ENCODE data around the gene IQCK. TPM values are rescaled to one million over a fixed set of nuclear protein-coding genes. Genes with fewer than 3 reads are reported as not detected.
"Not testable (repeated sequence)": the region's sequence is repeated elsewhere in the genome, so short reads cannot be mapped to it uniquely, and the experiment has no call there.

The IQCK gene
- total RNA-seq, 2 experiments from 2014 or later: 0.81 to 0.97 TPM

DNA sequence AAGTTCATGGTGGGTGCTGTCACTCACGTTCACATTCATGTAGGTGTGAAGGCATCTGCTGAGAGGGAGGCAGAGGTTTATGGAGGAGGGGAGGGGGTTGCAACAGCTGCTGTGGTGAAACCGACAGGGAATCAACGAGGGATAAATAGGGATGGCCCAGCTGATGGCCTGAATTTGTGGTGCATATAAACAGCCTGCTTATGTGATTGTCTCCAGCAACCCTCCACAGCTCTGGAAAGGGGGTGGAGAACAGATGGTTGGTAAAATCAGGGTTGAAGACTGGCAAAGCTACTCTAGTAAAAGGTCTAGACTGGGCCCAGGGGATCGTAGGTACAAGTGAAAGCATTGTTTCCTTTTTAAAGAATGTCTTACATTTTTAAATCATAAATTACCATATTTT lies 53.7 kb downstream of the IQCK start:
- ChIA-PET POLR2A (interaction anchor here (1.1 kb wide), 1 partner anchor 9 kb away, joined by 3 read pairs; no protein-coding TSS in a partner anchor), CTCF (no interaction called here)
- ATAC-seq (no peak), DNase-seq (no peak)
- Mint-ChIP-seq H3K4me1 (ENCODE audit: low read depth) (no peaks in the 10 kb centered on the region), H3K27me3 (ENCODE audit: low read depth) (no peaks in the 10 kb centered on the region), H3K9me3 (ENCODE audit: insufficient read depth) (no peaks in the 10 kb centered on the region), H3K27ac (no peak overlapping the region), H3K36me3 (ENCODE audit: low read depth) (no peaks in the 10 kb centered on the region), H3K4me3 (no peak overlapping the region)

DNA sequence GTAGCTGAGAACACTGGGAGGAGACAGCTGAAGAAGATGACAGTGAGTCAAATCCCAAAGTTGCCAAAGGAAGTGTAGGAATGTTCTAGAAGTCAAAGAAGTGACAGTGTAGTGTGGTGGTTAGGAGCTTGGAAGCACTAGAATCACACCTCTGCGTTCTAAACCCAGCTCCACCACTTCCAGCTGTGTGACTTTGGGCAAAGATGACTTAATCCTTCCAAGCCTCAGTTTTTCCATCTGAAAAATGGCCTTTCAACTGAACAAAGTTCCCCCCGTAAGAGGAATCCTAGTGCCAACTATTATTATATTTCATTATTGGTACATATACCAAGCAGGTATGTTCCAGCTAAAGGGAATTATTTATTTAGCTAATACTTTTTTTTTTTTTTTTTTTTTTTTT lies 56.0 kb downstream of the IQCK start:
- DNase-seq (no peak), ATAC-seq (no peak)
- ChIA-PET CTCF (no interaction called here), POLR2A (no interaction called here)
- Mint-ChIP-seq H3K4me1 (ENCODE audit: low read depth) (no peaks in the 10 kb centered on the region), H3K36me3 (ENCODE audit: low read depth) (no peaks in the 10 kb centered on the region), H3K4me3 (no peak overlapping the region), H3K9me3 (ENCODE audit: insufficient read depth) (no peaks in the 10 kb centered on the region), H3K27me3 (ENCODE audit: low read depth) (no peaks in the 10 kb centered on the region), H3K27ac (no peak overlapping the region)

DNA sequence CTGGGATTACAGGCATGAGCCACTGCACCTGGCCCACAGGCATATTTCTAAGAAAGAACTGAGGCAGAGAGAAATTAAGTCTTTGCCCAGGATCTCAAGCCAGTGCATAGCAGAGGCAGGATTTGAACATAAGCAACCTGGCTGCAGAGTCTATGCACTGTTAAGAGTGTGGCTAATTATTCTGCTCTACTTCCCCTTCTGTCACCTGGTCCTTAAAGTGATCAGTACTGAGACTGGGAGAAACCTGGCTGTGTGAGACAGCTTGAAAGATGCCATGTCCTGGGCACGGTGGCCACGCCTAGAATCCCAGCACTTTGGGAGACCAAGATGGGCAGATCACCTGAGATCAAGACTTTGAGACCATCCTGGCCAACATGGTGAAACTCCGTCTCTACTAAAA lies 58.1 kb downstream of the IQCK start:
- no peak overlapping the region for H3K4me3 Mint-ChIP-seq
- CTCF ChIA-PET: no interaction called here
- no peaks in the 10 kb centered on the region for H3K9me3 Mint-ChIP-seq (ENCODE audit: insufficient read depth)
- ATAC-seq: no peak
- DNase-seq: no peak
- POLR2A ChIA-PET: no interaction called here
- no peak overlapping the region for H3K27ac Mint-ChIP-seq
- no peaks in the 10 kb centered on the region for H3K36me3 Mint-ChIP-seq (ENCODE audit: low read depth)
- H3K4me1 Mint-ChIP-seq (ENCODE audit: low read depth): no peaks in the 10 kb centered on the region
- no peaks in the 10 kb centered on the region for H3K27me3 Mint-ChIP-seq (ENCODE audit: low read depth)

- DNase-seq: no peak
- Mint-ChIP-seq H3K4me1 (ENCODE audit: low read depth) (no peaks in the 10 kb centered on the region), H3K9me3 (ENCODE audit: insufficient read depth) (no peaks in the 10 kb centered on the region), H3K4me3 (no peak overlapping the region), H3K36me3 (ENCODE audit: low read depth) (no peaks in the 10 kb centered on the region), H3K27me3 (ENCODE audit: low read depth) (no peaks in the 10 kb centered on the region), H3K27ac (no peak overlapping the region)
- ChIA-PET CTCF (interaction anchor here (1.0 kb wide), 1 partner anchor 175 kb away, joined by 3 read pairs; no protein-coding TSS in a partner anchor), POLR2A (no interaction called here)
- ATAC-seq: no peak
Measured at GRCh38 chr16:19776565-19776964, 58.5 kb downstream of the IQCK start.

DNA sequence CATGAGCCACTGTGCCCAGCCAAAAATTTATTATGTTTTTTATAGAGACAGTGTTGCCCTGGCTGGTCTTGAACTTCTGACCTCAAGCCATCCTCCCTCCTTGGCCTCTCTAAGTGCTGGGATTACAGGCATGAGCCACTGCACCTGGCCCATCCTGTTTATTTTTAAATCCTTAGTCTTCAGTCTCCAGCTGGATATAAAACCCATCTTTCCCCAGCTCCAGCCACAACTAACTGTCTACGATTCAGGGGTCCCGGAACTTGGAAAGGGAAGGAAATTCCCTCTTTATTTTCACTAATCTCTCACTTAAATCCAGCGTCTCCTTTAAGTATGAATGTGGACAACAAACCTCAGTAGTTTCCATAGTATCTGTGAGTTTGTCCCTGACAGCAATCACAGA lies 62.2 kb downstream of the IQCK start:
- Mint-ChIP-seq H3K27ac (no peak overlapping the region), H3K27me3 (ENCODE audit: low read depth) (no peaks in the 10 kb centered on the region), H3K9me3 (ENCODE audit: insufficient read depth) (no peaks in the 10 kb centered on the region), H3K4me3 (no peak overlapping the region), H3K36me3 (ENCODE audit: low read depth) (no peaks in the 10 kb centered on the region), H3K4me1 (ENCODE audit: low read depth) (no peaks in the 10 kb centered on the region)
- POLR2A ChIA-PET: no interaction called here
- ATAC-seq: no peak
- CTCF ChIA-PET: no interaction called here
- no peak for DNase-seq

DNA sequence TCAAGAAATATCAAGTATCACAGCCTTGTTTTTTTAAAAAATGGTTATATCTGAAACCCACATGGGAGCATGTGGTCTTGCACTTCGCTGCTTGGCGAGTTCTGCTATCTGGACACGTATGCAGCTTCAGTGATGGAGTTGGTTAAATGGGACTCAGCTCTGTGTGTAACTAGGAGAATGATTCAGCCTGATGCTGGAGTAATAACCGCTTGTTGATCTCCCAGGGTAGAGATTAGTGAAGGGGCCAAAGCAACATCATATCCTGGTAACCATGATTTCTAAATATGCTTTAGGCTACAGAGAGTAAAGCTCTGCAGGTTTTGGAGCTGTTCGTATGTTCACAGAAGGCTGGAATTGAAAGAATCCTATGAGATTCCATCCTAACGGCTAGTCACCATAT lies 63.2 kb downstream of the IQCK start:
- no peaks in the 10 kb centered on the region for H3K9me3 Mint-ChIP-seq (ENCODE audit: insufficient read depth)
- CTCF ChIA-PET: no interaction called here

DNA sequence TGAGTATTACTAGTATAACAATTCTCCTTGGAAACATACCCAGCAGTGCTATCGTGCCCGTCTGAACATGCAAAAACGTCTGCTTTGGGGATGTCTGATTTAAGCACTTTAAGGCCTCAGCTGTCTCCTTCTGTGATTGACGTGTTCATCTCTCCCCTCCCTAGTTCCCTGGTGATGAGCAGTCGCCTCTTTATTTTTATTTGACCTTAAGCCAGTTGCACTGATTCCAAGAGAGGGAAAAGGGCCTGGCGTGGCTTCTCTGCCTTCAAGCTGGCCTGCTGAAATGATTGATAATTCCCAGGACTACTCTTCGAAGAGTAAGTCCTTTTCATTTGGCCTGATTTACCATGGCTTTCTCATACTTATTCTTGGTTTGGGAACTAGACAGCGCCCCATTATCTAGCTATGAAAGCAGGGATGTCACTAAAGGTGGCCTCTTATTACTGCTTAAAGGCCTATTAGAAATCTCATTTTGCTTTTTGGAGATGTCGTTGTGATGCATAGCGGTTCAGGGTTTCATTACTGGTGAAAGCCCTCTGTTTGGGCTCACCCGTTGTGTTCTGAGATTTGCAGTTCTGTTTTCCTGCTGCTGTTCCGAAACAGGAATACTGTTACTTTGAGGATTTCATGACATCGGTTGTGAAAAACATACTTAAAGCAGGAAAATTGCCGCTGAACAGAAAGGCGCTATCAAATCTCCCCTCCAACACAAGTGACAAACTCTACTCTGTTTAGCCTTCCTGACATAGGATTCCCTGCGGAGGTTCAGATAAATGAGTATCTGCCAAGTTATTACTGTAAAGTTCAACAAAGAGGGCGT lies 65.5 kb downstream of the IQCK start:
- POLR2A ChIA-PET: no interaction called here
- H3K27me3 Mint-ChIP-seq (ENCODE audit: low read depth): no peaks in the 10 kb centered on the region
- no peaks in the 10 kb centered on the region for H3K9me3 Mint-ChIP-seq (ENCODE audit: insufficient read depth)
- DNase-seq: no peak
- no peak overlapping the region for H3K27ac Mint-ChIP-seq
- H3K4me1 Mint-ChIP-seq (ENCODE audit: low read depth): no peaks in the 10 kb centered on the region
- ATAC-seq: no peak
- H3K36me3 Mint-ChIP-seq (ENCODE audit: low read depth): no peaks in the 10 kb centered on the region
- CTCF ChIA-PET: no interaction called here
- H3K4me3 Mint-ChIP-seq: no peak overlapping the region

More for the DNA sequence above, 63.2 kb downstream of the IQCK start:
- DNase-seq: no peak
- POLR2A ChIA-PET: no interaction called here
- no peak for ATAC-seq
- no peak overlapping the region for H3K27ac Mint-ChIP-seq
- no peaks in the 10 kb centered on the region for H3K27me3 Mint-ChIP-seq (ENCODE audit: low read depth)
- H3K4me1 Mint-ChIP-seq (ENCODE audit: low read depth): no peaks in the 10 kb centered on the region
- H3K36me3 Mint-ChIP-seq (ENCODE audit: low read depth): no peaks in the 10 kb centered on the region
- no peak overlapping the region for H3K4me3 Mint-ChIP-seq

DNA sequence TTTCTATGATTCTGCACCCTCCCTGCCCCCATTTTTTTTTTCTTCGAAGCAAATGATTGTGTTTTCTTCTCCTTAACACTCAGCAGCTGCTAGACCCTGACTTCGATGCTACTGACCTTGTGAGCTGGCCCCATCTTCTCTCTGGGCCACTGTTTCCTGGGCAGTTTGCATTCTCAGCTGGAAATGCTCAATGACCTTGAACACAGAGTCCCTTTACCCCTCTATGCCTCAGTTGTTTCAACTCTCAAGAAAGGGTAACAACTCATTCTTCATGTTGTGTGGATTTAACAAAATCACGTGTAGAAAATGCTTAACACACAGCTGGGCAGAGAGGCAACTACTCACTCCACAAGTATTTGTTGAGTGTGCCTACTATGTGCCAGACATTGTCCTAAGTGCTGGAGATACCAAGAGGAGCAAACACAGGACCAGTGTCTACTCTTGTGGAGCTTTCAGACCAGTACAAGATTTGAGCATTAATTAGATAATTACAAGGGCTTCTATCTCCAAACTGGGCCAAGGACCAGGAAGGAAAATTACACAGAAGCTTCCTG lies 66.2 kb downstream of the IQCK start:
- Mint-ChIP-seq H3K4me3 (no peak overlapping the region), H3K4me1 (ENCODE audit: low read depth) (no peaks in the 10 kb centered on the region), H3K36me3 (ENCODE audit: low read depth) (no peaks in the 10 kb centered on the region), H3K27ac (no peak overlapping the region), H3K9me3 (ENCODE audit: insufficient read depth) (no peaks in the 10 kb centered on the region), H3K27me3 (ENCODE audit: low read depth) (no peaks in the 10 kb centered on the region)
- POLR2A ChIA-PET: no interaction called here
- ATAC-seq (no peak), DNase-seq (no peak)
- CTCF ChIA-PET: no interaction called here

GRCh38 chr16:19785081-19785480 lies 67.0 kb downstream of the IQCK start:
- Mint-ChIP-seq H3K27ac (no peak overlapping the region), H3K9me3 (ENCODE audit: insufficient read depth) (no peaks in the 10 kb centered on the region), H3K4me1 (ENCODE audit: low read depth) (no peaks in the 10 kb centered on the region), H3K27me3 (ENCODE audit: low read depth) (no peaks in the 10 kb centered on the region), H3K4me3 (no peak overlapping the region), H3K36me3 (ENCODE audit: low read depth) (no peaks in the 10 kb centered on the region)
- ChIA-PET POLR2A (no interaction called here), CTCF (no interaction called here)
- ATAC-seq (no peak), DNase-seq (no peak)

DNA sequence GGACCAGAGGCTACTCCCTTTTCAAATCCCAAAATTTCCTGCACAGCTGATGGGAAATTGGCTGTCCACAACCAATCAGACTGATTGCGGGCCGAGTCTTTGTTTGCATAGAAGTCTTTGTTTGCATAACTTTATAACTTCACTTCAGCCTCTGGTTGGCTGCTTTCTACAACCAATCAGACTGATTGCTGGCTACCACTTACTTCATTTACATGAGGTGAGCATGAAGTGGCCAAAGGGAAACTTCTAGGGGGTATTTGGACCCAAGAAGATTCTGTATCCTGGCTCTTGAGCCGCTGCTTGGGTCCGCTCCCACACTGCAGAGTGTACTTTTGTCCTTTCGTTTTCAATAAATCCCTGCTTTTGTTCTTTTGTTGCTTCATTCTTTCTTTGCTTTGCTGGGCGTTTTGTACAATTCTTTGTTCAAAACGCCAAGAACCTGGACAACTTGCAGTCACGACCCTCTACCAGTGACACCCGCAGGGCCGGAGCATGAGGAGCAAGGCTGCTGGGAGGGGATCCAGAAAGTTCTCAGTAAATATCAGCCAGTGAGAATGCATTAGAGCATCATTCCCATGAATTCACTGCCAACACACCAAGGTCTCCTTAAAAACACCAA lies 67.5 kb downstream of the IQCK start:
- no peak for ATAC-seq
- Mint-ChIP-seq H3K36me3 (ENCODE audit: low read depth) (no peaks in the 10 kb centered on the region), H3K4me3 (no peak overlapping the region), H3K27ac (no peak overlapping the region), H3K9me3 (ENCODE audit: insufficient read depth) (no peaks in the 10 kb centered on the region), H3K27me3 (ENCODE audit: low read depth) (no peaks in the 10 kb centered on the region), H3K4me1 (ENCODE audit: low read depth) (no peaks in the 10 kb centered on the region)
- CTCF ChIA-PET: no interaction called here
- POLR2A ChIA-PET: no interaction called here
- DNase-seq: no peak

GRCh38 chr16:19801369-19801768 lies 83.3 kb downstream of the IQCK start:
- ATAC-seq; CTCF ChIA-PET; POLR2A ChIA-PET; H3K27me3 Mint-ChIP-seq (ENCODE audit: low read depth); H3K4me3 Mint-ChIP-seq; DNase-seq; H3K27ac Mint-ChIP-seq: not testable (repeated sequence)
- Mint-ChIP-seq H3K9me3 (ENCODE audit: insufficient read depth) (peaks cover 14% of the 10 kb centered on the region), H3K4me1 (ENCODE audit: low read depth) (peaks cover 22% of the 10 kb centered on the region), H3K36me3 (ENCODE audit: low read depth) (peaks cover 13% of the 10 kb centered on the region)

DNA sequence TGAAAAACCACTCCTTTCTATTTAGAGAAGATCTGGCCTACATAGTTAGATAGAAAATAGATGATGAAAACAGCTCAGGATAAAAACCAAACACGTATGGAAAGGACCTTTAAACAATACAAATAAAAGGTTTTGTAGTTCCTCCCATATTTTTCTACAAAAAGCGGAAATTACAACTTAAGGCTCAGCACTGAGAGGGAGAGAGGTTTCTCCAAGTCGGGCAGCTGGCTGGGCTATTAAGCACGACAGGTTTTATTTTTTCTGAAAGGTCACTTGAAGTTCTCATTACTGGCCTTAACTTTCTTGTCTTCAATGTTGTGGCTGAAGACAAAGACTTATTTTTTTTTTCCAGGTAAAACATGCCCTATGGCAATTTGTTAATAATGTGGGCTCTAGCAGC lies 83.8 kb downstream of the IQCK start:
- H3K27me3 Mint-ChIP-seq (ENCODE audit: low read depth); H3K4me3 Mint-ChIP-seq; CTCF ChIA-PET; H3K27ac Mint-ChIP-seq; DNase-seq; POLR2A ChIA-PET; ATAC-seq: not testable (repeated sequence)
- peaks cover 15% of the 10 kb centered on the region for H3K36me3 Mint-ChIP-seq (ENCODE audit: low read depth)
- H3K9me3 Mint-ChIP-seq (ENCODE audit: insufficient read depth): peaks cover 14% of the 10 kb centered on the region
- H3K4me1 Mint-ChIP-seq (ENCODE audit: low read depth): peaks cover 22% of the 10 kb centered on the region

Measured in activated CD8-positive, alpha-beta T cell treated with anti-CD3 and anti-CD28 coated beads, Interleukin-2, amount 10 ng/mL, durations not matched to agents 7 days and 5 days (primary cell).